Measurements from ENCODE around the gene CHTOP.
"Not testable (repeated sequence)": the region's sequence is repeated elsewhere in the genome, so short reads cannot be mapped to it uniquely, and the experiment has no call there.

Gene CHTOP, protein sequence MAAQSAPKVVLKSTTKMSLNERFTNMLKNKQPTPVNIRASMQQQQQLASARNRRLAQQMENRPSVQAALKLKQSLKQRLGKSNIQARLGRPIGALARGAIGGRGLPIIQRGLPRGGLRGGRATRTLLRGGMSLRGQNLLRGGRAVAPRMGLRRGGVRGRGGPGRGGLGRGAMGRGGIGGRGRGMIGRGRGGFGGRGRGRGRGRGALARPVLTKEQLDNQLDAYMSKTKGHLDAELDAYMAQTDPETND

GRCh38 chr1:153633754-153634665 lies at the start of gene CHTOP:
Gene CHTOP, plus strand, starts transcription at chr1:153634066. Its CDS starts 2,523 bp downstream, at chr1:153636589.
- DNase-seq: peak; percentile 90

- DNase-seq: no peak
Measured at GRCh38 chr1:153585006-153585405, 48.9 kb upstream of the CHTOP start.

GRCh38 chr1:153586347-153586746 lies 47.5 kb upstream of the CHTOP start:
- DNase-seq: no peak

- DNase-seq: no peak
Measured at GRCh38 chr1:153587314-153587713, 46.6 kb upstream of the CHTOP start.

GRCh38 chr1:153588033-153588432 lies 45.8 kb upstream of the CHTOP start:
- not testable (repeated sequence) for DNase-seq

GRCh38 chr1:153588482-153588881 lies 45.4 kb upstream of the CHTOP start:
- DNase-seq: no peak

- DNase-seq: no peak
Measured at GRCh38 chr1:153592748-153593147, 41.1 kb upstream of the CHTOP start.

GRCh38 chr1:153597206-153597605 lies 36.7 kb upstream of the CHTOP start:
- DNase-seq: no peak

- DNase-seq: peak; percentile 55
Measured at GRCh38 chr1:153598309-153599172, 35.3 kb upstream of the CHTOP start.

- no peak for DNase-seq
Measured at GRCh38 chr1:153599847-153600246, 34.0 kb upstream of the CHTOP start.

GRCh38 chr1:153602749-153603148 lies 31.1 kb upstream of the CHTOP start:
- DNase-seq: no peak

GRCh38 chr1:153606194-153606593 lies 27.7 kb upstream of the CHTOP start:
- DNase-seq: no peak

DNA sequence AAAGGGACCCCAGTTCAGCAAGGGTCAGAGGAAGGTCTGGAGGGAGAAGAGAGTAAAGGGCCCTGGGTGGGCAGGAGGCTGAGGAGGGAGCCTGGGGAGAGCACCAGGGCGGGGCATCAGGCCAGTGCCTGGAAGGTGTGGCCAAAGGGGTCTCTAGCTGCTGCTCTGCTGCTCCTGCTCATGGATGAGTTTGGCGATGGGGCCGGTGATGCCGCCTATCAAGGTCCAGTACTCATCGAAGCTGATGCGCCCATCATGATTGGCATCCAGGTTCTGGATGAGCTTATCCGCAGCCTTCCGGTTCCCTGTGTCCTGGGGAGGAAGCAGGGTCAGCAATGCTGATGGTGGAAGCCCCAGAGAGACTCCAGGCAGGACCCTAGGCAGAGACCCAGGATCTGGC lies 26.5 kb upstream of the CHTOP start:
- DNase-seq: no peak

DNA sequence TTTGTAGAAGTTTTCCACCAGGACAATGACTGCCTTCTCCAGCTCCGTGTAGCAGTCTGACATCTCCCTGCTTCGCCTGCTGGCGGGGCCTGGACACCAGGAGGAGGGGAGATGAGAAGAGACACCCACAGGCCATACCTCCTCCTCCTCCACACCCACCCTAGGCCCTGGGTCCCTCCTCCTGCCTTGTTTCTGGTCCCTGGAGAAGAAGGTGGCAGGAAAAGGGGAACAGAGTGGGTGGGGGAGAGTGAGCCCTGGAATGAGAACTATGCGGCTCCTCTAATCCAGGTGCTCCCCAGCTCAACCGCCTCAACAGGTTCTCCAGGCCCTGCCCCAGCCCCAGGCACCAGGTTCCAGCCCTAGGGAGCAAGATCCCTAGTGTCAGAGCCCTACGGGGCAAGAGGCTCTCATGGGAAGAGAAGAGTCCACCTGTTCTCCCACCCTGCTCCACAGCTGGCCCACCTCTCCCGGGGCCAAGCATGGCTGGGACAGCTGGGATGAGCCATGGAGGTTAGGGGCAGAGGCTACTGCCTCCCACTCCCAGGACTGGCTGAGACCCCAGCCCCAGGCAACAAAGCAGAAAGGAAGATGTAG lies 25.7 kb upstream of the CHTOP start:
- no peak for DNase-seq

GRCh38 chr1:153608742-153609584 lies 24.9 kb upstream of the CHTOP start:
- no peak for DNase-seq

DNA sequence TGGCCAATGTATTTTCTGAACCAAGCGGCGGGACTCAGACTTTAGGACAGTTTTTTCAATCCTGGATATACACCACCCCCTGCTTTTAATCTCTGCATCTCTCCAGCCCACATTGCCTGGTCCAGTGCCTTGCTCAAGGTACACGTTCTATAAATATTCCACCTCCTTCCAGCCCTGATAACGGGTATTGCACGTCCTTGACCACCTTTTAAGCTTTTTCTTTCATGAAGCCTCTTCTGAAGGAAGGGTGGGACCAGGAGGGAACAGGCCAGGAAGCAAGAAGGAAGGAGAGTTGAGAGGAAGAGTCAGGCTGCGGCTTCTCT lies 24.3 kb upstream of the CHTOP start:
- DNase-seq: no peak

- DNase-seq: no peak
Measured at GRCh38 chr1:153610334-153610733, 23.5 kb upstream of the CHTOP start.

- no peak for DNase-seq
Measured at GRCh38 chr1:153610811-153611301, 23.0 kb upstream of the CHTOP start.

DNA sequence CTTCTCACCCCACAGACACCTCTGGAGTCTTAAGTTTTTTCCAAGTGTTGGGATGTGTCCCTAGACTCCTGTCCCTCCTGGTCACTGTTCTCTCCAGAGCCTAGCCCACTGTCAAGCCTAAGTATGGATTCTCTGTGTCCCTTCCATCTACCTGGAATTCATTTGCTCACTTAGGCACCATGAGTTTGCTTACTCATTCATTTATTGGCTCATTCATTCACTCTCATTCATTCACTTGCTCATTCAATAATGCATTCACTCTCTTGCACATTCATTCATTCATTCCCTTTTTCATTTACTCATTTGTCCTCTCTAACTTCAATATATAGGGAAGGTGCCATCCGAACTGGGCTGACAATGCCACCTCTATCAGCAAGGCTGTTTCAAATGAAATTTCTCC lies 22.5 kb upstream of the CHTOP start:
- no peak for DNase-seq

DNA sequence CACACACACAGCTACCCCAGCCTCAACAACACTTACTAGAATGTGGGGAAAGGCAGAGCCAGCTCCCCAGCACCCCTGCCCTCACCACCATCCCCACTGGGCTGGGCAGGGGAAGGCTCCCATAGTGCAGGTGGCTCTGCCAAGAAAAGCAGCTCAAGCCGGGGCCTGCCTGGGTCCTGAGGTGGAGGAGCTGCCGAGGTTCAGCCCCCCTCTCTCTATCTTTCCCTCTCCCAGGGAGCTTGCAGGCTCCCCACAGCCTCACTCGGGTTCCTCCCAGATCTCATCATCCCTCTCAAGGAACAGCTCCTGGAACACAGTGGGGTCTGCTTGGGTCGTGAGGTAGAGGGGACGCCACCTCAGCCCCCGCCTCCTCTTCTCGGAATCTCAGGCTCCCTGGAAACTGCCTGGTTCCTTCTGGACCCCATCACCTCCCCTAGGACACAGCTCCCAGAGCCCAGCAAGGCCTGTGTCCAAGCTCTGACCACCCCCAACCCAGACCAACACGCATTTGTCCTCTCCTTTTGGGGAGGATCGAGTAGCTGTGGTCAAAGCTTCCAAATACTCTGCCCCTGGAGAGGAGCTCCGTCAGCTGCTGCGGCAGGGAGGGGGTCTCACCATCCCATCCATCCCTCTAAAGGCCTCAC lies 21.6 kb upstream of the CHTOP start:
- DNase-seq: no peak

GRCh38 chr1:153612755-153613331 lies 21.0 kb upstream of the CHTOP start, which contains the start of gene S100A16:
Gene S100A16, minus strand, starts transcription at chr1:153613137. Its CDS starts 4,986 bp downstream, at chr1:153608151.
- DNase-seq: no peak

Measured in NCI-H510A treated with DMSO at 0.1 percent for 48 hours (cell line).